ENCODE measurements around the gene NUP214.
"Not testable (repeated sequence)": the region's sequence is repeated elsewhere in the genome, so short reads cannot be mapped to it uniquely, and the experiment has no call there.

Gene NUP214

GRCh38 chr9:131116281-131117120 lies 8.9 kb upstream of the NUP214 start:
- DNase-seq (ENCODE audit: low read depth) = no peak

GRCh38 chr9:131117121-131117761 lies 8.1 kb upstream of the NUP214 start:
- DNase-seq (ENCODE audit: low read depth) = no peak

- no peak for DNase-seq (ENCODE audit: low read depth)
Observed at GRCh38 chr9:131117762-131118145, 7.6 kb upstream of the NUP214 start.

- no peak for DNase-seq (ENCODE audit: low read depth)
Observed at GRCh38 chr9:131119600-131119999, 5.8 kb upstream of the NUP214 start.

- DNase-seq (ENCODE audit: low read depth) = no peak
Observed at GRCh38 chr9:131120620-131121228, 4.7 kb upstream of the NUP214 start.

GRCh38 chr9:131121346-131121745 lies 4.0 kb upstream of the NUP214 start:
- DNase-seq (ENCODE audit: low read depth) = no peak

- DNase-seq (ENCODE audit: low read depth) = no peak
Observed at GRCh38 chr9:131122158-131122557, 3.2 kb upstream of the NUP214 start.

GRCh38 chr9:131125038-131125287 lies 423 bp upstream of the NUP214 start:
- no peak for DNase-seq (ENCODE audit: low read depth)

- DNase-seq (ENCODE audit: low read depth) = no peak
Observed at GRCh38 chr9:131126059-131126426, 657 bp downstream of the NUP214 start.

GRCh38 chr9:131129183-131129582 lies 3.8 kb downstream of the NUP214 start:
- no peak for DNase-seq (ENCODE audit: low read depth)

- DNase-seq (ENCODE audit: low read depth) = no peak
Observed at GRCh38 chr9:131138676-131139075, 13.3 kb downstream of the NUP214 start.

- DNase-seq (ENCODE audit: low read depth) = no peak
Observed at GRCh38 chr9:131140112-131140511, 14.7 kb downstream of the NUP214 start.

- no peak for DNase-seq (ENCODE audit: low read depth)
Observed at GRCh38 chr9:131140550-131140949, 15.2 kb downstream of the NUP214 start.

GRCh38 chr9:131142160-131142559 lies 16.8 kb downstream of the NUP214 start:
- DNase-seq (ENCODE audit: low read depth) = no peak

- DNase-seq (ENCODE audit: low read depth) = no peak
Observed at GRCh38 chr9:131144201-131144600, 18.8 kb downstream of the NUP214 start.

GRCh38 chr9:131145245-131145644 lies 19.9 kb downstream of the NUP214 start:
- no peak for DNase-seq (ENCODE audit: low read depth)

GRCh38 chr9:131146186-131146585 lies 20.8 kb downstream of the NUP214 start:
- no peak for DNase-seq (ENCODE audit: low read depth)

GRCh38 chr9:131148276-131148675 lies 22.9 kb downstream of the NUP214 start:
- DNase-seq (ENCODE audit: low read depth) = no peak

- DNase-seq (ENCODE audit: low read depth) = no peak
Observed at GRCh38 chr9:131148966-131149687, 23.7 kb downstream of the NUP214 start.

- DNase-seq (ENCODE audit: low read depth) = no peak
Observed at GRCh38 chr9:131149688-131150053, 24.3 kb downstream of the NUP214 start.

- DNase-seq (ENCODE audit: low read depth) = no peak
Observed at GRCh38 chr9:131153595-131153994, 28.2 kb downstream of the NUP214 start.

- DNase-seq (ENCODE audit: low read depth) = not testable (repeated sequence)
Observed at GRCh38 chr9:131158673-131159072, 33.3 kb downstream of the NUP214 start.

All from CMK (cell line).